GM12873 (cell line): ENCODE measurements around the gene ZMAT5.

Experiments
- TF ChIP-seq, protein P1 (sequence below): IDR thresholded peaks from 2 replicates; pipeline ENCODE4 v1.5.1; 2012; ENCODE audit warnings: low read depth, mild to moderate bottlenecking, moderate library complexity, low read length, control low read depth; ENCODE audit not compliant: insufficient read depth; ENCODE audit errors: missing control alignments

ZMAT5 gene

GRCh38 chr22:29740216-29740615 lies 26.6 kb downstream of the ZMAT5 start:
- TF ChIP-seq, protein P1, sequence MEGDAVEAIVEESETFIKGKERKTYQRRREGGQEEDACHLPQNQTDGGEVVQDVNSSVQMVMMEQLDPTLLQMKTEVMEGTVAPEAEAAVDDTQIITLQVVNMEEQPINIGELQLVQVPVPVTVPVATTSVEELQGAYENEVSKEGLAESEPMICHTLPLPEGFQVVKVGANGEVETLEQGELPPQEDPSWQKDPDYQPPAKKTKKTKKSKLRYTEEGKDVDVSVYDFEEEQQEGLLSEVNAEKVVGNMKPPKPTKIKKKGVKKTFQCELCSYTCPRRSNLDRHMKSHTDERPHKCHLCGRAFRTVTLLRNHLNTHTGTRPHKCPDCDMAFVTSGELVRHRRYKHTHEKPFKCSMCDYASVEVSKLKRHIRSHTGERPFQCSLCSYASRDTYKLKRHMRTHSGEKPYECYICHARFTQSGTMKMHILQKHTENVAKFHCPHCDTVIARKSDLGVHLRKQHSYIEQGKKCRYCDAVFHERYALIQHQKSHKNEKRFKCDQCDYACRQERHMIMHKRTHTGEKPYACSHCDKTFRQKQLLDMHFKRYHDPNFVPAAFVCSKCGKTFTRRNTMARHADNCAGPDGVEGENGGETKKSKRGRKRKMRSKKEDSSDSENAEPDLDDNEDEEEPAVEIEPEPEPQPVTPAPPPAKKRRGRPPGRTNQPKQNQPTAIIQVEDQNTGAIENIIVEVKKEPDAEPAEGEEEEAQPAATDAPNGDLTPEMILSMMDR: no peak

- TF ChIP-seq, protein P1: no peak
Measured at GRCh38 chr22:29739346-29739875, 27.4 kb downstream of the ZMAT5 start.

- TF ChIP-seq, protein P1: no peak
Measured at GRCh38 chr22:29738118-29738815, 28.5 kb downstream of the ZMAT5 start.

DNA sequence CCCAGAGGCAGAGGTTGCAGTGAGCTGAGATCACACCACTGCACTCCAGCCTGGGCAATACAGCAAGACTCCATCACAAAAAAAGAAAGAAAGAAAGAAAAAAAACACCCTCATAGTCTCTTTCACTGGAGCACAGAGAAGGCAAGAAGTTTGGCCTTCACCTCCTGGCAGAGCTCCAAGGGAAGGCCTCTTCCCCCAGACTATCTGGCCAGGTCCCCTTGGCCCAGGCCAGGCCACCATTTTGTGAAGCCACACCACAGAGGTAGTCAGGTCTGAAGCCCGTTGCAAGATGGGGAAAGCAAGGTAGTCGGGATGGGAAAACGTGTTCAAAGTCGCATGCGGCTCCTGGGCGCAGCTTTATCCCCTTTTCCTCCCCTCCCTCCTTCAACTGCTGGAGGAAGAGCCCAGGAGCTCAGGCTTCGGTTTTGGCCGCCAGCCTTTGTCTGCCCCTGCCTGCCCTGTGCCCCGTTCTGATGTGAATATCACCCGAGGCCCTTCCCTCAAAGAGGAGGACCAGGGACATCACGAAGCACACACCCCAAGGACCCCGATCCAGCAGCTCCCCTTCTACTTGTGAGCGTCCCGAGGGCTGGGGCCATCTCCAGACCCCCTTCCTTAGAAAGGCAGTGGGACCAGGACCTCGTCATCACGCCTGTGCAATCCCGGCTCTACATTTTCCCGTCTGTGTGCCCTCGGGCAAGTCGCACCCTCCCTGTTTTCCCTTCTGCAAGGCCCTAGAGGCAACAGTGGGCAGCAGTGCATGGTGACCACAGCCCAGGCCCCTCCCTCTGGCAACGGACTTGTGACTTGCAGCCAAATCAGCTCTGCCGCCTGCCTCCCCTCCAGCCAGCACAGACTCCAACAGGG lies 29.3 kb downstream of the ZMAT5 start:
- TF ChIP-seq, protein P1: no peak

GRCh38 chr22:29735416-29735815 lies 31.4 kb downstream of the ZMAT5 start:
- TF ChIP-seq, protein P1: no peak

- TF ChIP-seq, protein P1: no peak
Measured at GRCh38 chr22:29734838-29735237, 32.0 kb downstream of the ZMAT5 start.

DNA sequence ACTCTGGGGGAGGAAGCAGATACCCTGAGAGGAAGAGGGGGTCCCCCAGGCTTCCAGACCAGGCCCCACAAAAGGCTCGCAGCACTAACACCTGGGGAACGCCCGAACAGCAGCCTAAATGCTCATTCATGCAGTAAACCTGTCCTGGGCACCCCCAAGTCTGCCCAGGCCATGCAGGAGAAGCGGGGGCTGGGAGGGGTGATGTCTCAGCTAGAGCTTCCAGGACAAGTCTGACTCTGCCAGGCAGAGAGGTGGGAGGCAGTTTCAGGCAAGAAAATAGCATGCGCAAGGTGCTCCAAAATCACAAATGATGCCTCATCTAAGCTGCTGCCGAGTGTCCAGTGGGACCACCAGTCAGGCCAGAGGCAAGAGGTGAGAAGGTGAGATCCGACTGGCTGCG lies 32.4 kb downstream of the ZMAT5 start:
- TF ChIP-seq, protein P1: no peak
